Karpas-422 (cell line): Measurements from ENCODE around the gene GFM1. TPM values are rescaled to one million over a fixed set of nuclear protein-coding genes. Genes with fewer than 3 reads are reported as not detected.
A peak's percentile ranks its signal among the peaks of the same experiment; 100 is the strongest.

ENCODE experiments used
- DNase-seq: peaks from one replicate; pipeline ENCODE4 v3.0.0-alpha.2; 2015
- H2AFZ ChIP-seq: fragments of 200-600 bp; sonication (generic); 2 replicates; pipeline ENCODE4 v1.6.1; 2014; ENCODE audit warnings: antibody characterized with exemption, low read length, mixed read lengths
- H3K27ac ChIP-seq: fragments of 200-600 bp; sonication (generic); 2 replicates; pipeline ENCODE4 v1.5.1; 2014; ENCODE audit warnings: mild to moderate bottlenecking, low read length, moderate library complexity
- H3K27me3 ChIP-seq: fragments of 200-600 bp; sonication (generic); 2 replicates; pipeline ENCODE4 v1.6.1; 2014; ENCODE audit warnings: low read length, mixed read lengths
- H3K36me3 ChIP-seq: fragments of 200-600 bp; sonication (generic); 2 replicates; pipeline ENCODE4 v1.6.1; 2014; ENCODE audit warnings: low read length, mixed read lengths; ENCODE audit not compliant: insufficient read depth
- H3K4me1 ChIP-seq: fragments of 200-600 bp; sonication (generic); 2 replicates; pipeline ENCODE4 v1.6.1; 2014; ENCODE audit warnings: mild to moderate bottlenecking, low read length, mixed read lengths
- H3K4me2 ChIP-seq: fragments of 200-600 bp; sonication (generic); 2 replicates; pipeline ENCODE4 v1.6.1; 2014; ENCODE audit warnings: low read length, low read depth, mild to moderate bottlenecking; ENCODE audit not compliant: poor library complexity, severe bottlenecking
- H3K4me3 ChIP-seq: fragments of 200-600 bp; sonication (generic); 2 replicates; pipeline ENCODE4 v1.5.1; 2014; ENCODE audit warnings: mild to moderate bottlenecking, antibody characterized with exemption, low read length, mixed read lengths
- H3K79me2 ChIP-seq: fragments of 200-600 bp; sonication (generic); 2 replicates; pipeline ENCODE4 v1.6.1; 2014; ENCODE audit warnings: mild to moderate bottlenecking, low read length, mixed read lengths
- H3K9ac ChIP-seq: fragments of 200-600 bp; sonication (generic); 2 replicates; pipeline ENCODE4 v1.6.0; 2014; ENCODE audit warnings: low read length
- H3K9me2 ChIP-seq: fragments of 200-600 bp; sonication (generic), shearing (Covaris generic); replicated peaks from 2 replicates; pipeline ENCODE4 v1.6.0; 2014; ENCODE audit warnings: mild to moderate bottlenecking, low read length, moderate library complexity; ENCODE audit not compliant: insufficient read depth
- H3K9me3 ChIP-seq: fragments of 300-700, 200-600 bp; sonication (generic); 2 replicates; pipeline ENCODE4 v1.6.1; 2014; ENCODE audit warnings: low read length, mixed read lengths
- H4K20me1 ChIP-seq: fragments of 200-600 bp; sonication (generic); 2 replicates; pipeline ENCODE4 v1.6.1; 2014; ENCODE audit warnings: mild to moderate bottlenecking, antibody characterized with exemption, low read length, low read depth; ENCODE audit not compliant: insufficient read depth
- total RNA-seq: library from RNA; depleted of rRNA; stranded (reverse); fragments of >200 nt; shearing (Covaris generic); gene quantifications from 2 replicates; pipeline ENCODE4 v1.2.3, GENCODE V29; 2014; ENCODE audit warnings: low replicate concordance

GFM1 gene
- total RNA-seq, 1 experiment from 2014 or later, result 74.1 TPM

GRCh38 chr3:158663832-158664231 lies 19.5 kb downstream of the GFM1 start:
- no peaks in the 10 kb centered on the region for H3K9me3 ChIP-seq
- no peaks in the 10 kb centered on the region for H3K9me2 ChIP-seq
- H3K27ac ChIP-seq, result no peak overlapping the region
- DNase-seq, result no peak
- H3K9ac ChIP-seq, result no peak overlapping the region
- peaks cover 80% of the 10 kb centered on the region; the same call in 1 of the 2 replicates for H3K36me3 ChIP-seq
- H3K79me2 ChIP-seq, result peaks cover 29% of the 10 kb centered on the region
- H3K4me2 ChIP-seq, result no peak overlapping the region
- H2AFZ ChIP-seq, result no peak overlapping the region
- no peaks in the 10 kb centered on the region for H3K4me1 ChIP-seq
- H4K20me1 ChIP-seq, result no peaks in the 10 kb centered on the region
- H3K27me3 ChIP-seq, result no peaks in the 10 kb centered on the region
- H3K4me3 ChIP-seq, result no peak overlapping the region

- Histone ChIP-seq H3K9ac (no peak overlapping the region), H3K9me2 (no peaks in the 10 kb centered on the region), H3K4me1 (peaks cover 15% of the 10 kb centered on the region), H3K36me3 (peaks cover 74% of the 10 kb centered on the region; the same call in 1 of the 2 replicates), H3K27me3 (no peaks in the 10 kb centered on the region), H4K20me1 (no peaks in the 10 kb centered on the region), H3K4me2 (no peak overlapping the region), H3K79me2 (peaks cover 45% of the 10 kb centered on the region), H3K27ac (no peak overlapping the region), H3K9me3 (no peaks in the 10 kb centered on the region), H3K4me3 (no peak overlapping the region), H2AFZ (no peak overlapping the region)
- DNase-seq, result no peak
These were observed 22.1 kb downstream of the GFM1 start for GRCh38 chr3:158666416-158666815.

- Histone ChIP-seq H3K4me2 (no peak overlapping the region), H3K27ac (no peak overlapping the region), H3K4me3 (no peak overlapping the region), H3K9me2 (no peaks in the 10 kb centered on the region), H4K20me1 (no peaks in the 10 kb centered on the region), H3K9me3 (no peaks in the 10 kb centered on the region), H3K79me2 (peaks cover 48% of the 10 kb centered on the region), H3K4me1 (peaks cover 18% of the 10 kb centered on the region), H2AFZ (no peak overlapping the region), H3K27me3 (no peaks in the 10 kb centered on the region), H3K9ac (no peak overlapping the region), H3K36me3 (peaks cover 63% of the 10 kb centered on the region; the same call in 1 of the 2 replicates)
- no peak for DNase-seq
These were observed 24.2 kb downstream of the GFM1 start for GRCh38 chr3:158668506-158668905.

GRCh38 chr3:158671821-158672214 lies 27.5 kb downstream of the GFM1 start:
- DNase-seq, result peak; percentile 46
- peaks cover 38% of the 10 kb centered on the region for H3K79me2 ChIP-seq

GRCh38 chr3:158672215-158673176 lies 28.2 kb downstream of the GFM1 start, which contains the start of gene LXN:
Gene LXN, minus strand, starts transcription at chr3:158672648. Its CDS starts 170 bp downstream, at chr3:158672478.
- Histone ChIP-seq H3K9me3 (no peaks in the 10 kb centered on the region), H3K27ac (peak within 1 kb of the TSS; percentile 46; the same call in 1 of the 2 replicates), H3K4me3 (peak within 1 kb of the TSS; percentile 68), H2AFZ (no peak within 1 kb of the TSS), H3K9ac (peak within 1 kb of the TSS; percentile 73), H3K79me2 (peaks cover 42% of the 10 kb centered on the region), H3K4me2 (peak within 1 kb of the TSS; percentile 65), H3K4me1 (peaks cover 18% of the 10 kb centered on the region), H4K20me1 (no peaks in the 10 kb centered on the region), H3K9me2 (no peaks in the 10 kb centered on the region), H3K36me3 (peaks cover 27% of the 10 kb centered on the region; the same call in 1 of the 2 replicates), H3K27me3 (no peaks in the 10 kb centered on the region)
- peak; percentile 89 for DNase-seq

More at GRCh38 chr3:158671821-158672214, 27.5 kb downstream of the GFM1 start:
- Histone ChIP-seq H3K27ac (peak overlapping the region; percentile 46; the same call in 1 of the 2 replicates), H2AFZ (no peak overlapping the region), H3K27me3 (no peaks in the 10 kb centered on the region), H4K20me1 (no peaks in the 10 kb centered on the region), H3K36me3 (peaks cover 33% of the 10 kb centered on the region; the same call in 1 of the 2 replicates), H3K9me3 (no peaks in the 10 kb centered on the region), H3K9ac (peak overlapping the region; percentile 73), H3K4me2 (peak overlapping the region; percentile 65), H3K4me3 (peak overlapping the region; percentile 68), H3K4me1 (peaks cover 18% of the 10 kb centered on the region), H3K9me2 (no peaks in the 10 kb centered on the region)

GRCh38 chr3:158678687-158679086 lies 34.4 kb downstream of the GFM1 start:
- Histone ChIP-seq H3K27ac (no peak overlapping the region), H3K4me2 (no peak overlapping the region), H3K27me3 (no peaks in the 10 kb centered on the region), H3K79me2 (peaks cover 28% of the 10 kb centered on the region), H3K4me3 (no peak overlapping the region), H3K9ac (no peak overlapping the region), H3K4me1 (no peaks in the 10 kb centered on the region), H3K9me3 (no peaks in the 10 kb centered on the region), H3K36me3 (peaks cover 7% of the 10 kb centered on the region; the same call in 1 of the 2 replicates), H3K9me2 (no peaks in the 10 kb centered on the region), H2AFZ (no peak overlapping the region), H4K20me1 (no peaks in the 10 kb centered on the region)
- DNase-seq, result no peak

- no peak overlapping the region for H3K27ac ChIP-seq
- no peaks in the 10 kb centered on the region for H4K20me1 ChIP-seq
- no peak overlapping the region for H2AFZ ChIP-seq
- peaks cover 24% of the 10 kb centered on the region for H3K79me2 ChIP-seq
- H3K36me3 ChIP-seq, result peaks cover 7% of the 10 kb centered on the region; the same call in 1 of the 2 replicates
- no peak overlapping the region for H3K9ac ChIP-seq
- no peaks in the 10 kb centered on the region for H3K9me3 ChIP-seq
- H3K4me1 ChIP-seq, result no peaks in the 10 kb centered on the region
- H3K9me2 ChIP-seq, result no peaks in the 10 kb centered on the region
- no peak overlapping the region for H3K4me3 ChIP-seq
- no peaks in the 10 kb centered on the region for H3K27me3 ChIP-seq
- no peak for DNase-seq
- H3K4me2 ChIP-seq, result no peak overlapping the region
These were observed 35.2 kb downstream of the GFM1 start for GRCh38 chr3:158679547-158680000.

- Histone ChIP-seq H3K4me3 (no peak overlapping the region), H3K9me2 (no peaks in the 10 kb centered on the region), H3K36me3 (peaks cover 7% of the 10 kb centered on the region; the same call in 1 of the 2 replicates), H3K27me3 (no peaks in the 10 kb centered on the region), H3K9me3 (no peaks in the 10 kb centered on the region), H3K4me2 (no peak overlapping the region), H3K9ac (no peak overlapping the region), H3K4me1 (no peaks in the 10 kb centered on the region), H4K20me1 (no peaks in the 10 kb centered on the region), H2AFZ (no peak overlapping the region), H3K27ac (no peak overlapping the region), H3K79me2 (peaks cover 22% of the 10 kb centered on the region)
- DNase-seq, result no peak
These were observed 36.5 kb downstream of the GFM1 start for GRCh38 chr3:158680861-158681260.
